Endothelial cell of umbilical vein (primary cell): ENCODE measurements around the gene ADA. TPM values are rescaled to one million over a fixed set of nuclear protein-coding genes. Genes with fewer than 3 reads are reported as not detected.

Source experiments
- BruUV-seq: library from RNA; stranded (reverse); fragments of 400-500 nt; replicated peaks from 2 replicates; lab custom pipeline; 2021; lab: Mats Ljungman, UMichigan
- CTCF ChIA-PET: fragments of 300-600, 350-600 bp; sonication (Branson Sonifier 250); formaldehyde crosslinking; loops from one replicate; lab custom pipeline; 2021; ENCODE audit warnings: antibody characterized with exemption, inconsistent platforms; lab: Charles Lee
- POLR2A ChIA-PET: fragments of 300-600, 350-600 bp; sonication (Branson Sonifier 250); formaldehyde crosslinking; loops from one replicate; lab custom pipeline; 2021; ENCODE audit warnings: antibody characterized with exemption, inconsistent platforms; lab: Charles Lee
- DNase-seq: peaks from one replicate; pipeline ENCODE4 v3.0.0-alpha.2; 2011; ENCODE audit warnings: low read depth, low spot score
- FAIRE-seq: peaks from 2 replicates; lab custom pipeline; 2011; peaks lifted over from hg19 to GRCh38; lab: Jason Lieb, UNC
- H2AFZ ChIP-seq: 2 replicates; pipeline ENCODE4 v1.6.0; 2012; ENCODE audit warnings: low read depth, low read length, control low read depth, inconsistent platforms
- H3K27ac ChIP-seq: 2 replicates; pipeline ENCODE4 v1.5.1; 2011; ENCODE audit warnings: low read depth, mild to moderate bottlenecking, control low read depth, low read length, moderate library complexity; ENCODE audit not compliant: insufficient read depth
- H3K27me3 ChIP-seq, 2 experiments: 2 replicates each; pipeline versions ENCODE4 v1.6.0 to v1.6.1; 2011; ENCODE audit warnings: low read length in 2 of 2, mixed read lengths in 1 of 2; ENCODE audit not compliant: control insufficient read depth in 2 of 2, insufficient read depth in 2 of 2
- H3K36me3 ChIP-seq, 2 experiments: 2 replicates in 1 of 2; 3 replicates in 1 of 2; pipeline ENCODE4 v1.5.1; 2011; ENCODE audit warnings: low read length in 2 of 2, mild to moderate bottlenecking in 1 of 2, moderate library complexity in 1 of 2; ENCODE audit not compliant: control insufficient read depth in 2 of 2, insufficient read depth in 2 of 2; ENCODE audit errors: extremely low read depth in 1 of 2
- H3K4me1 ChIP-seq: 3 replicates; pipeline ENCODE4 v1.5.1; 2011; ENCODE audit warnings: mild to moderate bottlenecking, low read length; ENCODE audit not compliant: control insufficient read depth, insufficient read depth; ENCODE audit errors: extremely low read depth
- H3K4me2 ChIP-seq: 2 replicates; pipeline ENCODE4 v1.6.1; 2011; ENCODE audit warnings: low read length, control low read depth, mixed read lengths; ENCODE audit not compliant: insufficient read depth
- H3K4me3 ChIP-seq, 3 experiments: fragments of 200-600 bp in 1 of 3; sonication (generic), shearing (Covaris generic) in 1 of 3; replicated peaks in 1 of 3; 2 replicates each; pipeline ENCODE4 v1.5.1; 2011 to 2016; ENCODE audit warnings: control low read depth in 3 of 3, low read length in 3 of 3, mild to moderate bottlenecking in 2 of 3, inconsistent platforms in 1 of 3, low read depth in 1 of 3, moderate library complexity in 1 of 3; ENCODE audit not compliant: insufficient read depth in 1 of 3
- H3K79me2 ChIP-seq: 2 replicates; pipeline ENCODE4 v1.6.0; 2012; ENCODE audit warnings: low read length, inconsistent platforms; ENCODE audit not compliant: control insufficient read depth, insufficient read depth
- H3K9ac ChIP-seq: replicated peaks from 2 replicates; pipeline ENCODE3; 2011; ENCODE audit warnings: low read length, control low read depth; ENCODE audit not compliant: insufficient read depth; ENCODE audit errors: extremely low read depth
- H3K9me1 ChIP-seq: replicated peaks from 3 replicates; pipeline ENCODE4 v1.6.0; 2011; ENCODE audit warnings: mild to moderate bottlenecking, low read length; ENCODE audit not compliant: control insufficient read depth, insufficient read depth; ENCODE audit errors: extremely low read depth
- H3K9me3 ChIP-seq: replicated peaks from 2 replicates; pipeline ENCODE4 v1.5.1; 2012; ENCODE audit warnings: low read length, inconsistent platforms; ENCODE audit not compliant: control insufficient read depth, insufficient read depth
- H4K20me1 ChIP-seq: replicated peaks from 2 replicates; pipeline ENCODE3; 2011; ENCODE audit warnings: mild to moderate bottlenecking, low read length; ENCODE audit not compliant: control insufficient read depth, insufficient read depth; ENCODE audit errors: extremely low read depth
- CTCF ChIP-seq, 2 donors: IDR thresholded peaks; 1 replicate in 1 of 2; 2 replicates in 1 of 2; pipeline ENCODE4 v1.5.1; 2011; ENCODE audit warnings: low read length in 2 of 2, mild to moderate bottlenecking in 2 of 2, moderate library complexity in 2 of 2, control low read depth in 1 of 2, inconsistent platforms in 1 of 2, low read depth in 1 of 2; ENCODE audit not compliant: insufficient read depth in 1 of 2; ENCODE audit errors: extremely low read depth in 1 of 2
- EZH2 ChIP-seq: IDR thresholded peaks from 2 replicates; pipeline ENCODE4 v1.6.1; 2012; ENCODE audit warnings: borderline replicate concordance, low read depth, mild to moderate bottlenecking, moderate library complexity, low read length, inconsistent platforms; ENCODE audit not compliant: severe bottlenecking
- FOS ChIP-seq: IDR thresholded peaks from 2 replicates; pipeline ENCODE4 v1.6.1; 2011; ENCODE audit warnings: mild to moderate bottlenecking, low read length, moderate library complexity, borderline replicate concordance; ENCODE audit not compliant: insufficient read depth
- GATA2 ChIP-seq: IDR thresholded peaks from 2 replicates; pipeline ENCODE4 v1.7.0; 2011; ENCODE audit warnings: low read depth, mild to moderate bottlenecking, moderate library complexity, mixed read lengths, low read length; ENCODE audit not compliant: insufficient read length, insufficient read depth
- JUN ChIP-seq: IDR thresholded peaks from 2 replicates; pipeline ENCODE4 v1.6.1; 2011; ENCODE audit warnings: borderline replicate concordance, low read depth; ENCODE audit not compliant: insufficient read length, insufficient read depth
- MAX ChIP-seq: IDR thresholded peaks from 2 replicates; pipeline ENCODE4 v1.6.1; 2011; ENCODE audit not compliant: insufficient read depth, insufficient read length
- MYC ChIP-seq: IDR thresholded peaks from one replicate; pipeline ENCODE4 v1.6.1; 2011; ENCODE audit warnings: mild to moderate bottlenecking, low read depth, low read length
- POLR2A ChIP-seq: IDR thresholded peaks from 2 replicates; pipeline ENCODE4 v1.6.1; 2012; ENCODE audit warnings: low read depth, mild to moderate bottlenecking, control low read depth, low read length
- POLR2AphosphoS5 ChIP-seq: IDR thresholded peaks from 2 replicates; pipeline ENCODE4 v1.6.1; 2012; ENCODE audit warnings: low read depth, mild to moderate bottlenecking, control low read depth, low read length, moderate library complexity; ENCODE audit not compliant: insufficient read depth
- dilution Hi-C: fragments of 300-500 bp; cut with MboI; formaldehyde crosslinking; loops from one replicate; pipeline ENCODE4 v1.15.0; 2019; ENCODE audit warnings: low sequenced_read_pairs; ENCODE audit not compliant: extremely low pct_ligation_motif_present
- intact Hi-C: fragments of 100-400 bp; cut with micrococcal nuclease; formaldehyde crosslinking; loops from one replicate; pipeline ENCODE4 v1.10.0; 2022
- polyA plus RNA-seq, 4 experiments: library from polyadenylated mRNA; depleted of rRNA in 3 of 4; stranded (reverse) in 3 of 4; unstranded in 1 of 4; fragments of >200 nt; gene quantifications; 2 replicates each; pipeline versions ENCODE4 v1.2.1 to v1.2.3, GENCODE V29; 2011 to 2012; ENCODE audit warnings: missing spikeins in 1 of 4
- total RNA-seq: library from RNA; stranded (reverse); gene quantifications from 2 replicates; pipeline ENCODE4 v1.2.3, GENCODE V29; 2021

ADA gene
- total and polyA plus RNA-seq, 2 donors (not counting 3 experiments of a cell fraction or from before 2014, with no cell fraction given), result 26.3 to 33.1 TPM

- ChIA-PET POLR2A (interaction anchor here (2.4 kb wide), 1 partner anchor 11 kb away, joined by 7 read pairs; no protein-coding TSS in a partner anchor), CTCF (interaction anchor here (1.0 to 4.4 kb wide), 5 partner anchors 11 to 56 kb away, joined by 3 to 17 read pairs (median 13); no protein-coding TSS in a partner anchor)
- peaks cover 64% of the 10 kb centered on the region for H3K4me1 ChIP-seq
- no TSS peak for BruUV-seq
- H4K20me1 ChIP-seq, result no peaks in the 10 kb centered on the region
- H3K27me3 ChIP-seq, result no peaks in the 10 kb centered on the region
- no peak overlapping the region for H3K27ac ChIP-seq
- no peak overlapping the region for H3K4me3 ChIP-seq
- FAIRE-seq, result no peak
- H2AFZ ChIP-seq, result no peak overlapping the region
- intact Hi-C loops (no loop called here), dilution Hi-C loops (no loop called here)
- H3K9me3 ChIP-seq, result no peaks in the 10 kb centered on the region
- H3K79me2 ChIP-seq, result peaks cover 83% of the 10 kb centered on the region
- no peak for TF ChIP-seq GATA2
- no peak for TF ChIP-seq FOS
- TF ChIP-seq MYC, result no peak
- no peak for TF ChIP-seq MAX
- TF ChIP-seq EZH2, result no peak
- no peak for TF ChIP-seq POLR2AphosphoS5
- no peak for TF ChIP-seq CTCF (IDR thresholded peaks at IDR 0.05; ENCODE audit: extremely low read depth in 1 of 2, insufficient read depth in 1 of 2, low read depth in 1 of 2, low read length in 2 of 2)
- no peak for TF ChIP-seq JUN
- TF ChIP-seq POLR2A, result no peak
- H3K9ac ChIP-seq, result no peak overlapping the region
- H3K4me2 ChIP-seq, result peak overlapping the region; percentile 20
- H3K36me3 ChIP-seq, result peaks cover 13% of the 10 kb centered on the region in 2 experiments
- no peaks in the 10 kb centered on the region for H3K9me1 ChIP-seq
- peak; percentile 50 for DNase-seq
Observed at GRCh38 chr20:44587035-44587980, 64.2 kb downstream of the ADA start.
